Mesenchymal stem cell (in vitro differentiated cells and primary cell): ENCODE measurements around the gene SSBP4.

Experiments used
- DNase-seq: peaks from one replicate; pipeline ENCODE4 v3.0.0-alpha.2; 2013
- H2AFZ ChIP-seq: one replicate; pipeline ENCODE4 v1.6.1; 2013; ENCODE audit warnings: low read depth, mild to moderate bottlenecking, control low read depth, inconsistent platforms, low read length, moderate library complexity
- H2AK5ac ChIP-seq: 2 replicates; pipeline ENCODE4 v1.6.1; 2013; ENCODE audit warnings: low read length, moderate library complexity, mild to moderate bottlenecking, inconsistent platforms; ENCODE audit not compliant: severe bottlenecking
- H2BK120ac ChIP-seq: one replicate; pipeline ENCODE4 v1.6.1; 2013; ENCODE audit warnings: low read depth, mild to moderate bottlenecking, inconsistent platforms, low read length, moderate library complexity
- H2BK12ac ChIP-seq, 2 experiments: one replicate each; pipeline ENCODE4 v1.6.1; 2013; ENCODE audit warnings: inconsistent platforms in 2 of 2, low read length in 2 of 2, mild to moderate bottlenecking in 2 of 2, moderate library complexity in 2 of 2, control low read depth in 1 of 2
- H2BK15ac ChIP-seq: one replicate; pipeline ENCODE4 v1.6.1; 2013; ENCODE audit warnings: mild to moderate bottlenecking, low read depth, inconsistent platforms; ENCODE audit not compliant: poor library complexity, severe bottlenecking
- H2BK5ac ChIP-seq: 2 replicates; pipeline ENCODE4 v1.6.1; 2013; ENCODE audit warnings: low read depth, mild to moderate bottlenecking, low read length, control low read depth, inconsistent platforms; ENCODE audit not compliant: poor library complexity, severe bottlenecking
- H3K14ac ChIP-seq, 2 experiments: one replicate each; pipeline ENCODE4 v1.6.1; 2013; ENCODE audit warnings: inconsistent platforms in 2 of 2, low read length in 2 of 2, control low read depth in 1 of 2, mild to moderate bottlenecking in 1 of 2, moderate library complexity in 1 of 2
- H3K18ac ChIP-seq, 2 experiments: one replicate each; pipeline ENCODE4 v1.6.1; 2013; ENCODE audit warnings: inconsistent platforms in 2 of 2, low read length in 2 of 2, control low read depth in 1 of 2, low read depth in 1 of 2, mild to moderate bottlenecking in 1 of 2
- H3K23ac ChIP-seq, 2 experiments: one replicate each; pipeline ENCODE4 v1.6.1; 2013; ENCODE audit warnings: inconsistent platforms in 2 of 2, low read length in 2 of 2, mild to moderate bottlenecking in 2 of 2, moderate library complexity in 2 of 2, control low read depth in 1 of 2
- H3K27ac ChIP-seq: 2 replicates; pipeline ENCODE4 v1.5.1; 2013; ENCODE audit warnings: mild to moderate bottlenecking, moderate library complexity, low read length, control low read depth, inconsistent platforms; ENCODE audit not compliant: poor library complexity, severe bottlenecking
- H3K27me3 ChIP-seq, 2 experiments: 2 replicates each; pipeline versions ENCODE4 v1.6.1 to v1.7.0; 2013; ENCODE audit warnings: low read length in 2 of 2, mild to moderate bottlenecking in 2 of 2, moderate library complexity in 2 of 2, control low read depth in 1 of 2, inconsistent platforms in 1 of 2; ENCODE audit not compliant: control insufficient read depth in 1 of 2, insufficient read depth in 1 of 2
- H3K36me3 ChIP-seq, 2 experiments: 2 replicates each; pipeline versions ENCODE4 v1.6.1 to v1.7.0; 2013; ENCODE audit warnings: low read length in 2 of 2, control low read depth in 1 of 2, inconsistent platforms in 1 of 2, low read depth in 1 of 2, mild to moderate bottlenecking in 1 of 2; ENCODE audit not compliant: insufficient read depth in 2 of 2, control insufficient read depth in 1 of 2
- H3K4ac ChIP-seq, 2 experiments: one replicate each; pipeline ENCODE4 v1.6.1; 2013; ENCODE audit warnings: inconsistent platforms in 2 of 2, low read length in 2 of 2, mild to moderate bottlenecking in 2 of 2, moderate library complexity in 2 of 2, control low read depth in 1 of 2, low read depth in 1 of 2
- H3K4me1 ChIP-seq: 2 replicates; pipeline ENCODE4 v1.6.1; 2013; ENCODE audit warnings: low read depth, low read length, control low read depth; ENCODE audit not compliant: control insufficient read depth, insufficient read depth
- H3K4me2 ChIP-seq: 2 replicates; pipeline ENCODE4 v1.6.1; 2013; ENCODE audit warnings: low read length, mild to moderate bottlenecking, inconsistent platforms; ENCODE audit not compliant: poor library complexity, severe bottlenecking
- H3K4me3 ChIP-seq, 2 experiments: 2 replicates each; pipeline versions ENCODE4 v1.5.1 to v1.7.0; 2013; ENCODE audit warnings: low read length in 2 of 2, mild to moderate bottlenecking in 2 of 2, control low read depth in 1 of 2, low read depth in 1 of 2; ENCODE audit not compliant: insufficient read depth in 1 of 2
- H3K79me1 ChIP-seq: replicated peaks from 2 replicates; pipeline ENCODE4 v1.6.1; 2013; ENCODE audit warnings: mild to moderate bottlenecking, control low read depth, low read length, inconsistent platforms; ENCODE audit not compliant: poor library complexity, severe bottlenecking
- H3K9ac ChIP-seq: 2 replicates; pipeline ENCODE4 v1.7.0; 2013; ENCODE audit warnings: mild to moderate bottlenecking, low read length, moderate library complexity
- H3K9me3 ChIP-seq: 2 replicates; pipeline ENCODE4 v1.7.0; 2013; ENCODE audit warnings: mild to moderate bottlenecking, low read length; ENCODE audit not compliant: control insufficient read depth
- H4K8ac ChIP-seq: one replicate; pipeline ENCODE4 v1.6.1; 2013; ENCODE audit warnings: inconsistent platforms, mild to moderate bottlenecking, low read length, moderate library complexity
- H4K91ac ChIP-seq: one replicate; pipeline ENCODE4 v1.6.1; 2013; ENCODE audit warnings: mild to moderate bottlenecking, low read length, inconsistent platforms
- WGBS: methylation state at CpG from one replicate; pipeline ENCODE4 v1.1.7; 2013; ENCODE audit warnings: mixed read lengths; 5-methylcytosine and 5-hydroxymethylcytosine counted together
- small RNA-seq: library from polyadenylated mRNA; stranded (forward); fragments of <200 nt; extraction: miRNeasy Mini kit (QIAGEN cat#:217004); gene quantifications from one replicate; pipeline ENCODE3, GENCODE V24; 2013; ENCODE audit warnings: low read depth

SSBP4 gene

GRCh38 chr19:18483119-18483890 lies 64.1 kb downstream of the SSBP4 start:
- H3K36me3 ChIP-seq = peaks cover 0 to 10% of the 10 kb centered on the region in 2 experiments
- peak overlapping the region; percentile 44 for H4K91ac ChIP-seq
- DNase-seq = no peak
- H2AK5ac ChIP-seq = peak overlapping the region; percentile 17
- H2BK5ac ChIP-seq = no peak overlapping the region
- H3K27me3 ChIP-seq = no peaks in the 10 kb centered on the region
- peaks cover 65% of the 10 kb centered on the region for H3K4me1 ChIP-seq
- H3K14ac ChIP-seq = peak overlapping the region in 1 of 2 experiments; percentile 95
- peak overlapping the region in 1 of 2 experiments; percentile 82 for H3K18ac ChIP-seq
- H3K27ac ChIP-seq = no peak overlapping the region
- peak overlapping the region; percentile 78 for H4K8ac ChIP-seq
- peak overlapping the region; percentile 55 for H2BK15ac ChIP-seq
- H3K4ac ChIP-seq = peak overlapping the region in 1 of 2 experiments; percentile 32
- no peak overlapping the region for H3K9ac ChIP-seq
- no peaks in the 10 kb centered on the region for H3K9me3 ChIP-seq
- H3K4me2 ChIP-seq = no peak overlapping the region
- no peak overlapping the region for H2BK120ac ChIP-seq
- H3K79me1 ChIP-seq = peaks cover 44% of the 10 kb centered on the region
- H2AFZ ChIP-seq = no peak overlapping the region
- H3K4me3 ChIP-seq = no peak overlapping the region
- H3K23ac ChIP-seq = peak overlapping the region in 1 of 2 experiments; percentile 85
- WGBS = 93% methylated on average over 12 of the region's 12 CpGs
- peak overlapping the region; percentile 38 to 88 for H2BK12ac ChIP-seq

Small RNAs within 50 kb of the gene (small RNA-seq; reads per million reads assigned to genes)
- 1.4 reads per million for gene MIR3189
